Prostate gland (tissue), 2 donors: ENCODE results near the gene SMTN.

Source experiments
- CTCF ChIP-seq, 4 experiments: fragments of 200-600 bp in 2 of 4; fragments of 450-650 bp in 2 of 4; sonication (generic) in 2 of 4; IDR thresholded peaks; 1 replicate in 3 of 4; 2 replicates in 1 of 4; pipeline ENCODE4 v1.5.1; 2016 to 2019; ENCODE audit warnings: antibody characterized with exemption in 4 of 4, mild to moderate bottlenecking in 2 of 4, moderate library complexity in 2 of 4
- POLR2A ChIP-seq: fragments of 450-650 bp; IDR thresholded peaks from one replicate; pipeline ENCODE4 v1.6.1; 2016; ENCODE audit warnings: antibody characterized with exemption, mild to moderate bottlenecking
- POLR2AphosphoS5 ChIP-seq: sonication (generic); formaldehyde crosslinking; IDR thresholded peaks from one replicate; pipeline ENCODE4 v1.6.1; 2017; ENCODE audit warnings: antibody characterized with exemption

GRCh38 chr22:31038686-31039085 is 42.4 kb upstream of the SMTN start:
- TF ChIP-seq CTCF (IDR thresholded peaks at IDR 0.05): no peak
- TF ChIP-seq POLR2A: no peak
- TF ChIP-seq POLR2AphosphoS5: no peak
